Epithelial cell of proximal tubule (primary cell): Measurements from ENCODE around the gene TTC21A. TPM values are rescaled to one million over a fixed set of nuclear protein-coding genes. Genes with fewer than 3 reads are reported as not detected.

Experiments
- DNase-seq: peaks from one replicate; pipeline ENCODE4 v3.0.0-alpha.2; 2011; ENCODE audit warnings: low read depth
- H3K4me3 ChIP-seq: 2 replicates; pipeline ENCODE4 v1.5.1; 2011; ENCODE audit warnings: low read depth, mild to moderate bottlenecking, low read length
- total RNA-seq: library from RNA; depleted of rRNA; stranded (reverse); fragments of >200 nt; gene quantifications from 2 replicates; pipeline ENCODE4 v1.2.3, GENCODE V29; 2015
- TF ChIP-seq, protein P1 (sequence below): conservative IDR thresholded peaks from 2 replicates; pipeline ENCODE4 v1.5.1; 2012; ENCODE audit warnings: low read depth, mild to moderate bottlenecking, low read length

Gene TTC21A
- total RNA-seq, 1 donor from 2014 or later = 0.86 TPM

DNA sequence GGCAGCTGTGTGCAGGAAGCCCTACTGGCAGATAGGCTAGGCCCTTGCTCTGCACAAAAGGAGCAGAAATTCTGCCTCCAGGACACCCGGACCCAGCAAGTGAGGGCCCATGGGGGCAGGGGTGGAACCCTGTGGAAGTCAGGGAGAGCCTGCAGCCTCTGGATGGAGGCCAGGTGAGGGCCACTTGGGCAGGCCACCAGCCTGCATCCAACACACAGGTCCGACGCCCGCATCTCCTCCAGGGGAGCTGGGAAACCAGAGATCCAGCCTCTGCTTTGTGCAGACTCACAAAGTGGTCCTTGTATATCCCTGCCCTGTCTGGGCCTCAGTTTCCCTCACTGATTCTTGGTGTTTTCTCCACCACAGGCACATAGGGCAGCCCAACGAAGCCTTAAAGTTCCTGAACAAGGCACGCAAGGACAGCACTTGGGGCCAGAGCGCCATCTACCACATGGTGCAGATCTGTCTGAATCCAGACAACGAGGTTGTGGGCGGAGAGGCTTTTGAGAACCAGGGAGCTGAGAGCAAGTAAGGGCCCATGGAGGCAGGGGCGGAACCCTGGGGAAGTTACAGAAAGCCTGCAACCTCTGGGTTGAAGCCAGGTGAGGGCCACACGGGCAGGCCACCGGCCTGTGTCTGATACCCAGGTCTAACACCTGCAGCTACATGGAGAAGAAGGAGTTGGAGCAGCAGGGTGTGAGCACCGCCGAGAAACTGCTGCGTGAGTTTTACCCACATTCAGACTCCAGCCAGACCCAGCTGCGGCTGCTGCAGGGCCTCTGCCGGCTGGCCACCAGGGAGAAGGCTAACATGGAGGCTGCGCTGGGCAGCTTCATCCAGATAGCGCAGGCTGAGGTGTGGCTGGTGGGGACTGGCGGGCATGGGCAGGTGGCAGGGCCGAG, 29.3 kb downstream of the TTC21A start:
- DNase-seq = no peak
- no peak overlapping the region for H3K4me3 ChIP-seq
- TF ChIP-seq, protein P1, sequence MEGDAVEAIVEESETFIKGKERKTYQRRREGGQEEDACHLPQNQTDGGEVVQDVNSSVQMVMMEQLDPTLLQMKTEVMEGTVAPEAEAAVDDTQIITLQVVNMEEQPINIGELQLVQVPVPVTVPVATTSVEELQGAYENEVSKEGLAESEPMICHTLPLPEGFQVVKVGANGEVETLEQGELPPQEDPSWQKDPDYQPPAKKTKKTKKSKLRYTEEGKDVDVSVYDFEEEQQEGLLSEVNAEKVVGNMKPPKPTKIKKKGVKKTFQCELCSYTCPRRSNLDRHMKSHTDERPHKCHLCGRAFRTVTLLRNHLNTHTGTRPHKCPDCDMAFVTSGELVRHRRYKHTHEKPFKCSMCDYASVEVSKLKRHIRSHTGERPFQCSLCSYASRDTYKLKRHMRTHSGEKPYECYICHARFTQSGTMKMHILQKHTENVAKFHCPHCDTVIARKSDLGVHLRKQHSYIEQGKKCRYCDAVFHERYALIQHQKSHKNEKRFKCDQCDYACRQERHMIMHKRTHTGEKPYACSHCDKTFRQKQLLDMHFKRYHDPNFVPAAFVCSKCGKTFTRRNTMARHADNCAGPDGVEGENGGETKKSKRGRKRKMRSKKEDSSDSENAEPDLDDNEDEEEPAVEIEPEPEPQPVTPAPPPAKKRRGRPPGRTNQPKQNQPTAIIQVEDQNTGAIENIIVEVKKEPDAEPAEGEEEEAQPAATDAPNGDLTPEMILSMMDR = no peak

DNA sequence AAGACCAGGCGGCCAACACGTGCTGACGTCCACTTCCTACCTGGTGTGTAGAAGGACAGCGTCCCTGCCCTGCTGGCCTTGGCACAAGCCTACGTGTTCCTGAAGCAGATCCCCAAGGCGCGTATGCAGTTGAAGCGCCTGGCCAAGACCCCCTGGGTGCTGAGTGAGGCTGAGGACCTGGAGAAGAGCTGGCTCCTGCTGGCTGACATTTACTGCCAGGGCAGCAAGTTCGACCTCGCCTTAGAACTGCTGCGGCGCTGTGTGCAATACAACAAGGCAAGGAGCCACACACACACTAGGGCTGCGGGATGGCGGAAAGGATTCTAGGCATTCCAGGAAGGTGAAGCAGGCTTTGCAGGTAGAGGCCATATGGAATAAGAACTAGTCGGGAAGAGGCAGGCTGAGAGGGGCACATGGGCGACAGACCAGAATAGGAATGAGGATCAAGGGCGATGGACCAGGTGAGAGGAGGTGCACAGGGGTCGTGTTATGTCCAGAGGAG, 30.0 kb downstream of the TTC21A start:
- DNase-seq = no peak
- H3K4me3 ChIP-seq = no peak overlapping the region
- TF ChIP-seq, protein P1 = no peak

DNA sequence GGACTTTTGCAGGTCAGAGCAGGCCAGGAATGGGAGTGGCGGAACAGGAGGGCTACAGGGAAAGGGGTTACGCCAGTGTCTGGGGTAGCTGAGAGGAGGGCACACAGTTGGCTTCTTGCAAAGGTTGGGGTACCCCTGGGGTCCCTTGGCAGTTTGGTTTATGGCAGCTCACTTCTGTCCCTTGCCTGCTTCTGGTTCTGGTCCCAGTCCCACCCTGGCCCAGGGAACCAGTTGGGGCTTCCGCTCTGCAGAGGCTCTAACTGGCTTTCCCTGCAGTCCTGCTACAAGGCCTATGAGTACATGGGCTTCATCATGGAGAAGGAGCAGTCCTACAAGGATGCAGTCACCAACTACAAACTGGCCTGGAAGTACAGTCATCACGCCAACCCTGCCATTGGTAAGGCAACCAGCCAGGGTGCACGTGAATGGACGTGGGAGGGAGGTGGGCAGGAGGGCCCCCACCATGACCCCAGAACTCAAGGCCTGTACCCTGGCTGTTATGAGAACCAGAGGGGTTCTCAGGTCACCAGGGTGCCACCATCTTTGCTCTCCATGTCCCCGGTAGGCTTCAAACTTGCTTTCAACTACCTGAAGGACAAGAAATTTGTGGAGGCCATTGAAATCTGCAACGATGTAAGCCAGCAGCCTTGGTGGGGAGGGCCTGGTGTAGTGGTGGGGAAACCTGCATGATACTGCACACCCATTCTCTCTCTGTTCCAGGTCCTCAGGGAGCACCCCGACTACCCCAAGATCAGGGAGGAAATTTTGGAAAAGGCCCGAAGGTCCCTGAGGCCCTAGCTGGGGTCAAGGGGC, 30.7 kb downstream of the TTC21A start:
- no peak for DNase-seq
- TF ChIP-seq, protein P1 = no peak
- H3K4me3 ChIP-seq = no peak overlapping the region

DNA sequence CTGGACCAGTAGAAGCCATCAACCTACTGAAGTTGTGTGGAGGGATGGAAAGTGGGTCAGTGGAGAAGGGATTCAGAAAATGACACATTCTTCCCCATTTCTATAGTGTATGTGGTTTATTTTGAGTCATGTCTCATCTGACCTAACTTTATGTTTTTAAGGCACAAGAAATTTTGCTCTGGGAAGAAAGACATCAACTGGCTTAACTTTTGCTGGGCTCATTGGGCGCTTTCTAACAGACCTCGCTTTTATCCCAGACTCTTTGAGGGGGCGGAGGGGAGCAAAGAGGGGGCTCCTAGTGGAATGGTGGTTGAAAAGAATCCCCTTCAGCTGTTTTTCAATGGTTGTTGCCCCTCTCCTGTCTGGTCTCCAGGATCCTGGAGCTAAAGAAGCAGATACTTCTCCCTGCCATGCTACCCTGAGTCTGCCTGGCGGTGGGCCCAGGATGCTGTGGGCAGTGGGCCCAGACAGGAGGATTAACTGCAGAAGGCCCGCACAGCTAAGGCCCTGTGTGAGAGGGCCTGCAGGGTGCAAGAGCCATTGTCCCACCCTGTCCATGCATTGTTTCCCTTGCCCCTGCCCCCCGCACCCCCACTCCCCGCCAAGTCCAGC, 31.4 kb downstream of the TTC21A start:
- no peak for DNase-seq
- H3K4me3 ChIP-seq = no peak overlapping the region
- TF ChIP-seq, protein P1 = no peak

DNA sequence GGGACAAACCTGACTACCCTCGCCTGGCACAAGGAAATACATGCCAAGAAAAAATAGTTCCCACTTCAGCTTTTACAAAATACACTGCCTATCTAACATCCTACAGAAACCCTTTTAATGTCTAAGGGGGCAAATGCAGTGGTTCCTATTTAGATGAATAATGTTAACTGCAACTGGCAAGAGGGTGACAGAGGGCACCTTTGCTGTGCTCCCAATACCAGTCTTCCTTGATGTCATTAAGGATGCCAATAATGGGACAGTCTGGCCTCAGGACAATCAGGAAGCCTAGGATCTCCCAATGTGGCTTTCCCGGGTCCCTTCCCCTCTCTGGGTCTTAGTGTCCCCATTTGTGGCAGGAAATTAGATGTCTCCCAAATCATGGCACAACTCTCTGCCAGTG, 32.0 kb downstream of the TTC21A start:
- H3K4me3 ChIP-seq = no peak overlapping the region
- no peak for DNase-seq
- TF ChIP-seq, protein P1 = no peak

DNA sequence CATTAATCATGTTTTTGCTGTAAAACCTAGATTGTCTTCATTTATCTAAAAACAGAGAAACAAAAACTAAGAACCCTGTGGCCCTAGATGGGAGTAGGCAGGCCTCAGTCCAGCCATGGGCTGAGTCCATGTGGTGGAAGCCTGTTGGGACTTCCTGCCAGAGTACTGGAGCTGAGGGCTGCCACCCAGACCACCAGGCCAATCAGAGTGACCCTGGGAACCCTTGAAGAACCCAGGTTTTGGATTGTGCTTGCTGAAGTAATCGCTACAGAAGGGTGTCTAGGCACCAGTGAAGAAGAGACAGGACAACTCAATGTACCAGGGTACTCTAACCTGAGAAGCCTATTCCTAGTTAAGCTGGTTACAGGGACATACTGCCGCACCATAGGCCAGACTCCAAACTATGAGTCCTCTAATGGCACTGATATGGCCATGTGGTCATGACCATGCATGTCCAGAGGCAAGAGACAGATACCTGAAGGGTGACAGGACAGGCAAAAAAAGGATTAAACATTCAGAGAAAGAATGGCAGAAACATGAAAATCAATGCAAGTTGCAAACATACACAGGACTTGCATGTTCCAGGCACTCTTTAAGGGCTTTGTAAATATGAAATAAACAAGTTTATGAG, 33.0 kb downstream of the TTC21A start:
- DNase-seq = no peak
- TF ChIP-seq, protein P1 = no peak
- H3K4me3 ChIP-seq = no peak overlapping the region
